GM21360 (cell line): ENCODE measurements around the gene RNF175.

Experiments used
- ATAC-seq: cut with Tn5 transposase; IDR thresholded peaks from one replicate; pipeline ENCODE4 v1.9.1; 2021; ENCODE audit warnings: mild to moderate bottlenecking, moderate library complexity; ENCODE audit not compliant: unreplicated experiment

RNF175 gene

GRCh38 chr4:153785910-153786721 lies 26.3 kb upstream of the RNF175 start:
- ATAC-seq: no peak

DNA sequence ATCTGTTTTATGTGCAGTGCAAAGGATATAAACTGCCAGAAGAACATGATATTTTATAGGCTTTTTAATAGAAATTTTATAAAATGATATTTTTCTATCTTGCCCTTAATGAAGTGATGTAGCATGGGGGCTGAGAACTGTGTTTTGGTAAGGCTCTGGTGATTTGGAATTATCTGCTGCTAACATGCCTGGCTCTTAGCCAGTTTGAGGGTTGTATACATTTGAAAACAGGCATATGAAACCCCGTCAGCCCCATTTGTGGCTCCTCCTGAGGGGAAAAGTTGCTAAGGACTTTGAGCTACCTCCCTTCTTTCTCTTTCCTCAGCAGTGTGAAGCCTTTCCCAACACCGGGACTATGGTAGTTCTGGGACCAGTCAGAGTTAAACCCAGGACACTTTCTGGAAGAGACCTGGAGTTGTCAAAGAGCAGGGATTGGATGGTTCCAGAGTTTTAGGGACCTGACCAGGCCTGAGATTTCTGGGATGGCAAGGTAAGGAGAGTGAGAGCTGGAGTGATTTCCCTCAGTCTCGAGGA lies 24.4 kb upstream of the RNF175 start:
- no peak for ATAC-seq

DNA sequence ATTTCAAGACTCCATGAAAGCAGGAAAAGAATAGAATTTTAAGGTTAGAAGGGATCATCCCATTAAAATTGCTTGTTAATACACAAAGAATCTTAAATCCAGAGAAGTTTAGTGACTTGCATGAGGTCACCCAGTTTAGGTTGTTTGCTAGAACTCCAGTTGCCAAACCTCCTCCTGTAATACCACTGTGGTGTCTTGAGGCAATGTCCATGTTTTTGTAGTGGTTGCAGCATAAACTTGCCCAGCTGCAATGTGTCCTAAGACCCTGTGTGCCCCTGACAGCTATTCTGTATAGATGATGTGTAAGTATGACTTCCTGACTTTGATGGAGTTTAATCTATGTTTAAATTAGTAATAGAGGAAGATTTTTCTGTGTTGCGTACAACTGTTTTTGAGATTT lies 22.8 kb upstream of the RNF175 start:
- ATAC-seq: no peak

DNA sequence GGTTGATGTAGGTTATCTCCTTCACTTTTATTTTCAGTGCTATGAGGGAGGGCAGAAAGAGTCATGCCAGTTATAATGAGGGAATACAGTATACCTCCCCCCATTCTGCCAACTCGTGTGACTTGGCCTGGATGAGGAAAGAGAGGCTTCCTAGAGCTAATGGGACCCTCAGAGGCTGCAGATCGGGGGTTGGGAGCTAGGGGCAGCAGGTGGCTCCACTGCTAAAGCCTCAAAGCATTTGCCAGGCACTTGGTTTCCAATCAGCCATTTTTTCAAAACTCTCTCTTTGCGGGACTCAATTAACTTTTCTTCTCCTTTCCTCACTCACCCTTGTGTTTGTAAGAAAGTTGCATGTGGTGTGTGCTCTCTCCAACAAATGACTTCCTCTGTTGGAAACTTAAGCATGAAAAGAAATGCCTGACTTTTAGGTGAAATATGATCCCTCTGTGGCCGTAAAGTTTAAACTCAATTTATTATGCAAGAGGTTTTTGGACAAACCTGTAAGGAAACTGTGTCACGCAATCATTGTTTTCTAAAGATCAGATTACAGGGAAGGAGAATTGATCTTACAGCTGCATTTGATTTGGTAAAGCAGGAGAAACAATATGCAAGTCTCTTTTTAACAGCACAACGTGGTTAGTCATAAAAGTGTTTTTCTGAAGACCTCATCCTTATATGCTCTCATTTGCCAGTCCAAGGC lies 22.0 kb upstream of the RNF175 start:
- no peak for ATAC-seq

DNA sequence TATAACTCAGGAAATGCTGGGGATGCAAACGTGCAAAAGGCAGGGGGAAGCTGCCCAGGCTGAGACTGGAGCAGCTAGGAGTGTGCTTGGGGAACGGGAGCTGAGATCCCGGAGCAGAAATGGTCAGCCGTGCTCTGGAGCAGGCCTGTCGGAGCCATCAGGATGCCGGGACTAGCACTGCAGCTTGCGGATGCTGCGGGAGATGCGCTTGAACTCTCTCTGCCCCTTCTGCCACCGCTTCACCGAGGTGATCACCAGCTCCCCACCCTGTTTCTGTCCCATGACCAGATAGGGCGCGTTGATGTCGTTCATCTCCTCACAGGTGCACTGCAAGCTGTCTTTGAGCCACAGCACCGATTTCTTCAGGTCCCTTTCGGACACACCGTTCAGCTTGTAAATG lies 21.5 kb upstream of the RNF175 start:
- no peak for ATAC-seq

- ATAC-seq: peak; percentile 87
Observed at GRCh38 chr4:153780876-153781275, 21.1 kb upstream of the RNF175 start.

- ATAC-seq: no peak
Observed at GRCh38 chr4:153780221-153780620, 20.4 kb upstream of the RNF175 start.

- ATAC-seq: no peak
Observed at GRCh38 chr4:153778383-153778782, 18.6 kb upstream of the RNF175 start.

GRCh38 chr4:153777421-153777820 lies 17.6 kb upstream of the RNF175 start:
- no peak for ATAC-seq

GRCh38 chr4:153776601-153777000 lies 16.8 kb upstream of the RNF175 start:
- no peak for ATAC-seq

DNA sequence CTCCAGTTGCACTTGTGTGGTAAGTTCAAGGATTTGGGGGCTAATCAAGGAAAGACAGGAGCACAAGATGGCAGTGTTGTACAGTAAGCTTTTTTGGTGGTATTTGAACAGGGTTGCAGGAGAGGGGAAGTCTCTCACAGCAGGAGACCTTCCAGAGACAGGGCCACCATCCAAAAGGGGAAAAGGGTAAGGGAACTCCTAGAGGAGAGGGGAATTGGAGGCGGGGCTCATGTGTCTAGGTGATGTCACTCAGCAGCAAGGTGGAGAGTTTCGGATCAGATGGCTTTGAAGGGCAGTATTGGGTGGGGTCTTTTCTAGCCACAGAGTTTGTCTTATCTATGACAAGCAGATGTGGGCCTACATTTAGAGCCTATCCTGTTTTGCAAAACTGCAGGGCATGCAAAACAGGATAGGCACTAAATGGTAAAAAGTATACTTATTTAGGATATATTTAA lies 13.4 kb upstream of the RNF175 start:
- ATAC-seq: no peak

- no peak for ATAC-seq
Observed at GRCh38 chr4:153771046-153771445, 11.2 kb upstream of the RNF175 start.

GRCh38 chr4:153766758-153767157 lies 6.9 kb upstream of the RNF175 start:
- no peak for ATAC-seq

DNA sequence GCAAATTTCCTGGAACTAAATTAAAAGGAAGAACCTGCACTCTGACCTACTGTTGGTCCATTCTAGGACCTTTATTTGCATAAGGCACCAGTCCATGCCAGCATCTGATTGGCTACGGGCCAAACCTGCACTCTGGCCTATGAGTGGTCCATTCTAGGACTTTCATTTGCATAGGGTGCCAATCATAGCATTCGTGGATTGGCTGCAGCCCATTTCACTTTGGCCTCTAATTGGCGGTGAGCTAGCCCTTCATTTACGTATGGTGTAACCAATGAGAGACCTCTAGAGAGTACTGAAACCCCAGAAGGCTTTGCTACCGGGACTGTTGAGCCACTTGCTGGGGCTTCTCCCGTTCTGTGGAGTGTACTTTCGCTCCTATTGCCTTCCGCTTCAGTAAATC lies 6.1 kb upstream of the RNF175 start:
- no peak for ATAC-seq

- no peak for ATAC-seq
Observed at GRCh38 chr4:153764601-153765368, 5.0 kb upstream of the RNF175 start.

GRCh38 chr4:153763404-153763803 lies 3.6 kb upstream of the RNF175 start:
- ATAC-seq: no peak

DNA sequence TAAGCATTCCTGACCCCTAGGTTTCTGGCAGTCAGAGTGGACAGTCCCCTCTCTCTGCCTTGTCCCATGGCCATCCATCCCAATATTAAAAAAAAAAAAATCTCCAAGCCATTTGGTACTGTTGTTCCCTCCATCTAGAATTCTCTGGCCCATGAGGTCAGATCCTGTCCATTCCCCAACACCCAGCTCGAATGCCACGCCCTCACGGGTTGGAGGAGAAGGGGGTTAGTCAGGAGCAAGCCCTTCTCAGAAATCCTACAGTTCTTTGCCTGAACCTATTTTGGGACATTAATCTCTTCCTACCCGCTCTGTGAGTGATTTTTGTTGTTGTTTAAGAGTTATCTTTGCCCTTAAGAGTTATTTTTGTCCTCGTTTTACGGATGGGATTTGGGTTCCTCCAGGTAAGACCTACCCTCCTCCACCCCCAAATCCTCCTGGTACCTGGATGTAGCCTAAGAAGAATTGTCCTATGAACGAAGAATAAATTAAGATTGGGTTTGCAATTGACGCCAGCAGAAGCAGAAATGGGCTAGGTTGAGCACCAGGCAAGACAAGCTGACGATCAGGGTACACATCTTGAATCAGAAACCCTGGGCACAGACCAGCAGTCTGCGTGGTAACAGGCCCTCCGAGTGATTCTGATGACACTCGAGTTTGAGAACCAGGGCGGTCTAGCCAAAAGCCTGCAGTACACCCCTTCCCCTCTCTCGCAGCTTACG lies 977 bp downstream of the RNF175 start:
- ATAC-seq: no peak

GRCh38 chr4:153758136-153758535 lies 1.7 kb downstream of the RNF175 start:
- no peak for ATAC-seq

GRCh38 chr4:153757407-153757806 lies 2.4 kb downstream of the RNF175 start:
- ATAC-seq: no peak

- no peak for ATAC-seq
Observed at GRCh38 chr4:153755186-153755585, 4.6 kb downstream of the RNF175 start.
